Thoracic aorta (tissue), 2 donors: ENCODE measurements around the gene DHRS3. TPM values are rescaled to one million over a fixed set of nuclear protein-coding genes. Genes with fewer than 3 reads are reported as not detected.

ENCODE experiments used
- ATAC-seq: fragments of 150-250 bp; one replicate; pipeline ENCODE4 v1.8.0; 2017; ENCODE audit warnings: low read depth; ENCODE audit not compliant: insufficient number of reproducible peaks, low FRiP score
- DNase-seq: peaks from one replicate; pipeline ENCODE4 v3.0.0-alpha.2; 2020; ENCODE audit warnings: low spot score
- H3K27ac ChIP-seq, 2 donors: fragments of 200-600 bp; sonication (generic); 1 replicate in 1 of 2; 2 replicates in 1 of 2; pipeline ENCODE4 v1.5.1; 2016; ENCODE audit warnings: mild to moderate bottlenecking in 2 of 2, moderate library complexity in 2 of 2
- H3K27me3 ChIP-seq: fragments of 200-600 bp; sonication (generic); replicated peaks from 2 replicates; pipeline ENCODE4 v1.6.0; 2016; ENCODE audit warnings: mild to moderate bottlenecking; ENCODE audit not compliant: insufficient read depth
- H3K36me3 ChIP-seq: fragments of 200-600 bp; sonication (generic); one replicate; pipeline ENCODE4 v1.5.1; 2016
- H3K4me1 ChIP-seq, 2 donors: fragments of 200-600 bp; sonication (generic); 1 replicate in 1 of 2; 2 replicates in 1 of 2; pipeline versions ENCODE4 v1.5.1 to v1.6.0; 2016; ENCODE audit warnings: low read depth in 2 of 2, mild to moderate bottlenecking in 1 of 2; ENCODE audit not compliant: control insufficient read depth in 1 of 2
- H3K4me3 ChIP-seq: fragments of 200-600 bp; sonication (generic); 2 replicates; pipeline ENCODE4 v1.5.1; 2016; ENCODE audit warnings: mild to moderate bottlenecking
- H3K9me3 ChIP-seq: fragments of 200-600 bp; sonication (generic); 2 replicates; pipeline ENCODE4 v1.5.1; 2016
- CTCF ChIP-seq: fragments of 200-600 bp; sonication (generic); IDR thresholded peaks from one replicate; pipeline ENCODE4 v1.5.1; 2019; ENCODE audit warnings: antibody characterized with exemption
- total RNA-seq, 2 donors: library from RNA; depleted of rRNA; stranded (reverse); fragments of >200 nt; gene quantifications; one replicate each; pipeline versions ENCODE4 v1.1.0 to v1.2.3, GENCODE V29; 2016

The DHRS3 gene
- total RNA-seq, 2 donors from 2014 or later = 65.9 to 150 TPM

- peaks cover 9 to 28% of the 10 kb centered on the region in 2 donors for H3K4me1 ChIP-seq
- no peak for ATAC-seq
- no peaks in the 10 kb centered on the region for H3K9me3 ChIP-seq
- H3K27me3 ChIP-seq = no peaks in the 10 kb centered on the region
- no peak for DNase-seq
- H3K27ac ChIP-seq = no peak overlapping the region
- no peak overlapping the region for H3K4me3 ChIP-seq
- H3K36me3 ChIP-seq = peaks cover 58% of the 10 kb centered on the region
- TF ChIP-seq CTCF = no peak
Measured at GRCh38 chr1:12577020-12577419, 41.0 kb downstream of the DHRS3 start.

- Histone ChIP-seq H3K9me3 (no peaks in the 10 kb centered on the region), H3K4me3 (no peak overlapping the region), H3K36me3 (peaks cover 79% of the 10 kb centered on the region), H3K27me3 (no peaks in the 10 kb centered on the region), H3K4me1 (peaks cover 2 to 7% of the 10 kb centered on the region in 2 donors), H3K27ac (peak overlapping the region in 1 of 2 donors; percentile 47)
- no peak for ATAC-seq
- no peak for TF ChIP-seq CTCF
- DNase-seq = no peak
Measured at GRCh38 chr1:12574757-12575139, 43.3 kb downstream of the DHRS3 start.

GRCh38 chr1:12573015-12573825 lies 44.8 kb downstream of the DHRS3 start:
- H3K27me3 ChIP-seq = no peaks in the 10 kb centered on the region
- no peaks in the 10 kb centered on the region for H3K9me3 ChIP-seq
- no peak for TF ChIP-seq CTCF
- peaks cover 72% of the 10 kb centered on the region for H3K36me3 ChIP-seq
- H3K4me1 ChIP-seq = no peaks in the 10 kb centered on the region
- DNase-seq = no peak
- ATAC-seq = no peak
- H3K27ac ChIP-seq = peak overlapping the region in 1 of 2 donors; percentile 21
- no peak overlapping the region for H3K4me3 ChIP-seq

GRCh38 chr1:12572522-12572921 lies 45.5 kb downstream of the DHRS3 start:
- H3K9me3 ChIP-seq = no peaks in the 10 kb centered on the region
- DNase-seq = no peak
- TF ChIP-seq CTCF = no peak
- no peaks in the 10 kb centered on the region for H3K27me3 ChIP-seq
- peak overlapping the region in 1 of 2 donors; percentile 21 for H3K27ac ChIP-seq
- H3K4me1 ChIP-seq = no peaks in the 10 kb centered on the region
- ATAC-seq = no peak
- peaks cover 72% of the 10 kb centered on the region for H3K36me3 ChIP-seq
- H3K4me3 ChIP-seq = no peak overlapping the region

GRCh38 chr1:12570291-12570690 lies 47.7 kb downstream of the DHRS3 start:
- no peaks in the 10 kb centered on the region for H3K9me3 ChIP-seq
- H3K4me3 ChIP-seq = no peak overlapping the region
- no peak for DNase-seq
- H3K27me3 ChIP-seq = no peaks in the 10 kb centered on the region
- peaks cover 0 to 14% of the 10 kb centered on the region in 2 donors for H3K4me1 ChIP-seq
- H3K27ac ChIP-seq = peak overlapping the region in 1 of 2 donors; percentile 37
- TF ChIP-seq CTCF = no peak
- ATAC-seq = no peak
- H3K36me3 ChIP-seq = peaks cover 68% of the 10 kb centered on the region
